Renal pelvis (tissue), 12 donors: Measurements from ENCODE around the gene RPS19. TPM values are rescaled to one million over a fixed set of nuclear protein-coding genes. Genes with fewer than 3 reads are reported as not detected.

Experiments used
- DNase-seq: peaks from one replicate; pipeline ENCODE4 v3.0.0-alpha.2; 2013
- long read RNA-seq, 16 experiments: transcript quantifications; one replicate each; lab custom pipeline, GENCODE V29; 2026
- polyA plus RNA-seq, 3 donors: library from polyadenylated mRNA; unstranded; fragments of 120-200 nt; gene quantifications; one replicate each; pipeline ENCODE4 v1.2.1, GENCODE V29; 2013; ENCODE audit not compliant: insufficient read length in 3 of 3

Gene RPS19
- 1,000 to 10,000 TPM; 1,296 to 1,888 (median 1,672) TPM for polyA plus RNA-seq
- long read RNA-seq, donor 1, transcript RPS19-205 (3 exons, 601 nt) = minor isoform, 9 of 1,737 reads
- long read RNA-seq, donor 1, transcript RPS19-206 (6 exons, 2,359 nt) = major isoform, 1,300 of 1,737 reads
- long read RNA-seq, donor 1, partial matches to known transcripts = 415 of 1,737 reads
- long read RNA-seq, donor 1, other reads (novel, unspliced or antisense) = 7 of 1,737 reads
- long read RNA-seq, donor 2, transcript RPS19-205 (3 exons, 601 nt) = minor isoform, 14 of 1,953 reads
- long read RNA-seq, donor 2, transcript RPS19-207 (6 exons, 668 nt) = minor isoform, 5 of 1,953 reads
- long read RNA-seq, donor 2, transcript RPS19-206 (6 exons, 2,359 nt) = major isoform, 1,448 of 1,953 reads
- long read RNA-seq, donor 2, partial matches to known transcripts = 474 of 1,953 reads
- long read RNA-seq, donor 2, other reads (novel, unspliced or antisense) = 8 of 1,953 reads
- long read RNA-seq, donor 3, transcript RPS19-206 (6 exons, 2,359 nt) = major isoform, 1,218 of 1,768 reads
- long read RNA-seq, donor 3, transcript RPS19-205 (3 exons, 601 nt) = minor isoform, 7 of 1,768 reads
- long read RNA-seq, donor 3, partial matches to known transcripts = 532 of 1,768 reads
- long read RNA-seq, donor 3, other reads (novel, unspliced or antisense) = 7 of 1,768 reads
- long read RNA-seq, donor 4, transcript RPS19-205 (3 exons, 601 nt) = minor isoform, 9 of 2,145 reads
- long read RNA-seq, donor 4, transcript RPS19-206 (6 exons, 2,359 nt) = major isoform, 1,533 of 2,145 reads
- long read RNA-seq, donor 4, partial matches to known transcripts = 575 of 2,145 reads
- long read RNA-seq, donor 4, other reads (novel, unspliced or antisense) = 22 of 2,145 reads
- long read RNA-seq, donor 5, transcript RPS19-206 (6 exons, 2,359 nt) = major isoform, 927 of 1,388 reads
- long read RNA-seq, donor 5, transcript RPS19-201 (6 exons, 500 nt) = minor isoform, 5 of 1,388 reads
- long read RNA-seq, donor 5, transcript RPS19-207 (6 exons, 668 nt) = minor isoform, 5 of 1,388 reads
- long read RNA-seq, donor 5, partial matches to known transcripts = 443 of 1,388 reads
- long read RNA-seq, donor 5, other reads (novel, unspliced or antisense) = 5 of 1,388 reads
- long read RNA-seq, donor 6, transcript RPS19-205 (3 exons, 601 nt) = minor isoform, 7 of 1,758 reads
- long read RNA-seq, donor 6, transcript RPS19-206 (6 exons, 2,359 nt) = major isoform, 1,202 of 1,758 reads
- long read RNA-seq, donor 6, partial matches to known transcripts = 545 of 1,758 reads
- long read RNA-seq, donor 6, other reads (novel, unspliced or antisense) = 0 of 1,758 reads
- long read RNA-seq, donor 7, transcript RPS19-206 (6 exons, 2,359 nt) = major isoform, 1,556 of 2,813 reads
- long read RNA-seq, donor 7, transcript RPS19-205 (3 exons, 601 nt) = minor isoform, 8 of 2,813 reads
- long read RNA-seq, donor 7, partial matches to known transcripts = 1,214 of 2,813 reads
- long read RNA-seq, donor 7, other reads (novel, unspliced or antisense) = 28 of 2,813 reads
- long read RNA-seq, donor 8, transcript RPS19-206 (6 exons, 2,359 nt) = major isoform, 641 of 924 reads
- long read RNA-seq, donor 8, partial matches to known transcripts = 279 of 924 reads
- long read RNA-seq, donor 8, other reads (novel, unspliced or antisense) = 0 of 924 reads
- long read RNA-seq, donor 9, transcript RPS19-206 (6 exons, 2,359 nt) = major isoform, 1,626 of 2,255 reads
- long read RNA-seq, donor 9, transcript RPS19-205 (3 exons, 601 nt) = minor isoform, 10 of 2,255 reads
- long read RNA-seq, donor 9, partial matches to known transcripts = 607 of 2,255 reads
- long read RNA-seq, donor 9, other reads (novel, unspliced or antisense) = 10 of 2,255 reads
- long read RNA-seq, donor 10, transcript RPS19-206 (6 exons, 2,359 nt) = major isoform, 1,198 of 1,801 reads
- long read RNA-seq, donor 10, partial matches to known transcripts = 584 of 1,801 reads
- long read RNA-seq, donor 10, other reads (novel, unspliced or antisense) = 13 of 1,801 reads
- long read RNA-seq, donor 11, transcript RPS19-205 (3 exons, 601 nt) = minor isoform, 7 of 1,588 reads
- long read RNA-seq, donor 11, transcript RPS19-206 (6 exons, 2,359 nt) = major isoform, 1,011 of 1,588 reads
- long read RNA-seq, donor 11, partial matches to known transcripts = 560 of 1,588 reads
- long read RNA-seq, donor 11, other reads (novel, unspliced or antisense) = 7 of 1,588 reads
- long read RNA-seq, donor 12, transcript RPS19-205 (3 exons, 601 nt) = minor isoform, 8 of 2,446 reads
- long read RNA-seq, donor 12, transcript RPS19-206 (6 exons, 2,359 nt) = major isoform, 1,779 of 2,446 reads
- long read RNA-seq, donor 12, partial matches to known transcripts = 635 of 2,446 reads
- long read RNA-seq, donor 12, other reads (novel, unspliced or antisense) = 20 of 2,446 reads
- long read RNA-seq, donor 13, transcript RPS19-206 (6 exons, 2,359 nt) = major isoform, 905 of 1,548 reads
- long read RNA-seq, donor 13, transcript RPS19-205 (3 exons, 601 nt) = minor isoform, 5 of 1,548 reads
- long read RNA-seq, donor 13, partial matches to known transcripts = 632 of 1,548 reads
- long read RNA-seq, donor 13, other reads (novel, unspliced or antisense) = 5 of 1,548 reads
- long read RNA-seq, donor 14 = 0 reads
- long read RNA-seq, donor 15, transcript RPS19-205 (3 exons, 601 nt) = minor isoform, 6 of 3,166 reads
- long read RNA-seq, donor 15, transcript RPS19-206 (6 exons, 2,359 nt) = major isoform, 2,241 of 3,166 reads
- long read RNA-seq, donor 15, transcript RPS19-207 (6 exons, 668 nt) = minor isoform, 6 of 3,166 reads
- long read RNA-seq, donor 15, partial matches to known transcripts = 896 of 3,166 reads
- long read RNA-seq, donor 15, other reads (novel, unspliced or antisense) = 16 of 3,166 reads
- long read RNA-seq, donor 16, transcript RPS19-206 (6 exons, 2,359 nt) = major isoform, 1,581 of 2,341 reads
- long read RNA-seq, donor 16, transcript RPS19-205 (3 exons, 601 nt) = minor isoform, 8 of 2,341 reads
- long read RNA-seq, donor 16, partial matches to known transcripts = 724 of 2,341 reads
- long read RNA-seq, donor 16, other reads (novel, unspliced or antisense) = 21 of 2,341 reads

- DNase-seq = peak; percentile 99
Observed at GRCh38 chr19:41859618-41860418, at the start of gene RPS19. TSS of gene RPS19 (plus strand) at chr19:41860255. CDS start at chr19:41860775, 520 bp downstream.

- DNase-seq = no peak
Observed at GRCh38 chr19:41810301-41810700, 49.8 kb upstream of the RPS19 start.

- DNase-seq = no peak
Observed at GRCh38 chr19:41811036-41811435, 49.0 kb upstream of the RPS19 start.

GRCh38 chr19:41811981-41812380 lies 48.1 kb upstream of the RPS19 start:
- no peak for DNase-seq

- DNase-seq = no peak
Observed at GRCh38 chr19:41813911-41814310, 46.1 kb upstream of the RPS19 start.

- DNase-seq = no peak
Observed at GRCh38 chr19:41815301-41815700, 44.8 kb upstream of the RPS19 start.

GRCh38 chr19:41816761-41817160 lies 43.3 kb upstream of the RPS19 start:
- DNase-seq = no peak

GRCh38 chr19:41821003-41821735 lies 38.9 kb upstream of the RPS19 start:
- peak; percentile 43 for DNase-seq

GRCh38 chr19:41837981-41838708 lies 21.9 kb upstream of the RPS19 start:
- DNase-seq = no peak

GRCh38 chr19:41839211-41839610 lies 20.8 kb upstream of the RPS19 start:
- DNase-seq = no peak

GRCh38 chr19:41843371-41843770 lies 16.7 kb upstream of the RPS19 start:
- DNase-seq = no peak

GRCh38 chr19:41844601-41845000 lies 15.5 kb upstream of the RPS19 start, which contains the start of gene LYPD4:
TSS of gene LYPD4 (minus strand) at chr19:41844683. CDS start at chr19:41839285, 5,398 bp downstream.
- no peak for DNase-seq

GRCh38 chr19:41845001-41845050 lies 15.2 kb upstream of the RPS19 start, which contains the start of gene DMRTC2:
TSS of gene DMRTC2 (plus strand) at chr19:41845042. CDS start at chr19:41847429, 2,387 bp downstream.
- DNase-seq = no peak

GRCh38 chr19:41845051-41845590 lies 14.9 kb upstream of the RPS19 start:
- DNase-seq = no peak

- no peak for DNase-seq
Observed at GRCh38 chr19:41847351-41848105, 12.5 kb upstream of the RPS19 start.
